ENCODE measurements around the gene MRGPRF.

GRCh38 chr11:69062169-69062855 lies 49.3 kb upstream of the MRGPRF start:
- TF ChIP-seq CTCF (IDR thresholded peaks at IDR 0.05), result no peak
- no peak for TF ChIP-seq POLR2A (IDR thresholded peaks at IDR 0.05)

Data from lower leg skin (tissue), 3 donors.